Inferior parietal cortex (tissue), 1 donor: ENCODE measurements around the gene FAM227B.
A peak's percentile ranks its signal among the peaks of the same experiment; 100 is the strongest.
"Not testable (repeated sequence)": the region's sequence is repeated elsewhere in the genome, so short reads cannot be mapped to it uniquely, and the experiment has no call there.

ENCODE experiments used
- DNase-seq: peaks from one replicate; pipeline ENCODE4 v3.0.0-alpha.2; 2016; ENCODE audit errors: extremely low spot score

Gene FAM227B

DNA sequence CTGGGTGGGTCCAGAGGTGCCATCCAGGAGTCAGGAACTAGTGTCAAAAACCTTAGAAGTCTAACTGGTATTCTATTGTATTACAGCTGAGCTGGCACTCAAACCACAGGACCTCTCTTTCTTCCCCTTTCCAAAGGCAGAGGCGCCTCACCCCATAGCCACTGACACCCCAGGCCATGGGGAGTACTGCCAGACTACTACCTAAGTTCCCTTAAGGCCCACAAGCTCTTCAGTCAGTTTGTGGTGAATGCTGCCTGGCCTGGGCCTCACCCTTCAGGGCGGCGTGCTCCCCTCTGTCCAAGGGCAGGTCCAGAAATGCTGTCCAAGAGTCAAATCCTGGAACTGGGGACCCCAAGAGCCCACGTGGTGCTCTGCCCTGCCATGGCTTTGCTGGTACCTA is 240.6 kb downstream of the FAM227B start:
- no peak for DNase-seq

DNA sequence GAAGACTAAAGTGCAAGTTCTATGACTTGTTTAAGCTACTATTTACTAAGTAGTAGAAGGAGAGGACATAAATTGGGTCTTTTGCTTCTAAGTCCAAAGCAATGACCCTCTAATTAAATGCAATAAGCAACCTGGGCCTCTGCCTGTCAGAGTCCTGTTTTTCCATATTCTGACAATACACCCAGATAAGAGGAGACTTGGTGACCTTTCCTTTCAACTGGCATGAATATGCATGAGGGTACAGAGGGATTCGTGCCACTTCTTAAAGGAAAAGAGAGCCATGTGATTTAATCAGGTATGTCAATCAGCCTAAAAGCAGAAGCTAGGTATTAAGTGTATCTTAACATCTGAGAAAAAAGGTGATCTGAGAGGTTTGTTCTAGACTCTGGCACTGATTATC is 248.3 kb downstream of the FAM227B start:
- no peak for DNase-seq

DNA sequence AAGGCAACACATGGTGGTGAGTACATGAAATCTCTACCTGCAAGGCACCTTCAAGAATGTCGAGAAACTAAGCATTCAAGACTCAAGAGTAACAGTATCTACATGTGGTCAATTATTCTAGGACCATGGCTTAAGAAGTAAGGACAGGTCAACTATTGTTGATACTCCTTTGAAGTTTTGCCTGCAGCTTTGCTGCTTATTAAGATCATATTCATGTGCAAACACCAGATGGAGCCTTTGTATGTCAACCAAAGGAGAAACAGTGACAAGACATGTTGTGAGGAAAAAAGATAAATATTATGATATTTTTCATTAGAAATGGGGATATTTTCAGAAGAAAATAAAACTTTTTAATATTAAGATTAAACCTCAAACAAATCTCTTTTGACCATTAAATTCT is 249.8 kb downstream of the FAM227B start:
- peak; percentile 3 for DNase-seq

DNA sequence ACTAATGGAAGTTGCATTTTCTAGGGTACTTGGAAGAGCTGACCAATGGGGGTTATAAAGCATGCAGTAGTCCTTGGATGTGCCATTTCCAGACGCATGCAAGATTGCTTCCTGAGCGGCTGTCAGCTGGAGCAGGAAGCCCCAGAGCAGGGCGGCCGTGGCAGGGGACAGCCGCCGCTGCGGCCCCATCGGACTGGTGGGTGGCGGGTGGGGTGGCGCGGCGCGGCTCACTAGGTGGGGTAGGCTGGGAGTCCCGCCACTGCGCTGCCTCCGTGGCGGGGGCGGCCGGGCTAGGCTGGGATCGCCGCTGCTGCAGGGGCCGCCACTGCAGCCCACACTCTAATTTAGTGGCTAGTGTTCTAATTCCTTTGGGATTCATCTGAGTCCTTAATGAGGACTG is 254.1 kb downstream of the FAM227B start:
- DNase-seq, result no peak

DNA sequence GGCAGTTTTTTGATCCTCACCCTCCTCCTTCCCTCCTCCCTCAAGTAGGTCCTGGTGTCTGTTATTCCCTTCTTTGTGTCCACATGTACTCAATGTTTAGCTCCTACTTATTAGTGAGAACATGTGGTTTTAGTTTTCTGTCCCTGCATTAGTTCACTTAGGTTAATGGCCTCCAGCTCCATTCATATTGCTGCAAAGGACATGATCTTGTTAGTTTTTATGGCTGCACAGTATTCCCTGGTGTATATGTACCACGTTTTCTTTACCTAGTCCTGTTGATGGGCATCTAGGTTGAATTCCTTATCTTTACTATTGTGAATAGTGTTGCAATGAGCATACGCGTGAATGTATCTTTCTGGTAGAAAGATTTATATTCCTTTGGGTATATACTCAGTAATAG is 259.2 kb downstream of the FAM227B start:
- no peak for DNase-seq

DNA sequence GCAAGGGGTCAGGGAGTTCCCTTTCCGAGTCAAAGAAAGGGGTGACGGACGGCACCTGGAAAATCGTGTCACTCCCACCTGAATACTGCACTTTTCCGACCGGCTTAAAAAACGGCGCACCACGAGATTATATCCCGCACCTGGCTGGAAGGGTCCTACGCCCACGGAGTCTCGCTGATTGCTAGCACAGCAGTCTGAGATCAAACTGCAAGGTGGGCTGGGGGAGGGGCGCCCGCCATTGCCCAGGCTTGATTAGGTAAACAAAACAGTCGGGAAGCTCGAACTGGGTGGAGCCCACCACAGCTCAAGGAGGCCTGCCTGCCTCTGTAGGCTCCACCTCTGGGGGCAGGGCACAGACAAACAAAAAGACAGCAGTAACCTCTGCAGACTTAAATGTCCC is 266.2 kb downstream of the FAM227B start:
- DNase-seq, result not testable (repeated sequence)

DNA sequence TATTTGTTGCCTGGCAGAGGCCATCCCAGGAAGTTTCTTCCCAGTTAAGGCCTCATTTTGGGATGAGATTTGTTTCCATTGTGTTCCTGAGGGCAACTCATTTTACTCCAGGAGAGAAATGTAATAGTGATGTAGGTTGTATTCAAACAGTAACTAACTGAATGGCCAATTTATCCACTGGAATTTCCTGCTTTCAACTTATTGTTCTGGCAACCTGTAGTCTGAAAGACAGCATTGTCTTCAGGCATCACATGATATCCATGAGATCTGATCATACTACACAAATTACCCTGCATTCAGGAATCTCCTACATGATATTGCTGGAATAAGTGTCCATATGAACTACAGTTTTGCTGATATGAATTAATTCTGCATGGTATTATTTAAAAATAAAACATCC is 277.1 kb downstream of the FAM227B start:
- DNase-seq, result no peak

DNA sequence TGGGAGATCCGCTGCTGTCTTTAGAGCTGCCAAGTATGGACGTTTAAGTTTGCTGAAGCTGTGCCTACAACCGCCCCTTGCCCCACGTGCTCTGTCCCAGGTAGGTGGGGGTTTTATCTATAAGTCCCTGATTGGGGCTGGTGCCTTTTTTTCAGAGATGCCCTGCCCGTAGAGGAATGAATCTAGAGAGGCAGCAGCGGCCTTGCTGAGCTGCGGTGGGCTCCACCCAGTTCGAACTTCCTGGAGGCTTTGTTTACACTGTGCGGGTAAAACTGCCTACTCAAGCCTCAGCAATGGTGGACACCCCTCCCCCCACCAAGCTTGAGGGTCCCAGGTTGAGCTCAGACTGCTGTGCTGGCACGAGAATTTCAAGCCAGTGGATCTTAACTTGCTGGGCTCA is 281.0 kb downstream of the FAM227B start:
- DNase-seq, result no peak

DNA sequence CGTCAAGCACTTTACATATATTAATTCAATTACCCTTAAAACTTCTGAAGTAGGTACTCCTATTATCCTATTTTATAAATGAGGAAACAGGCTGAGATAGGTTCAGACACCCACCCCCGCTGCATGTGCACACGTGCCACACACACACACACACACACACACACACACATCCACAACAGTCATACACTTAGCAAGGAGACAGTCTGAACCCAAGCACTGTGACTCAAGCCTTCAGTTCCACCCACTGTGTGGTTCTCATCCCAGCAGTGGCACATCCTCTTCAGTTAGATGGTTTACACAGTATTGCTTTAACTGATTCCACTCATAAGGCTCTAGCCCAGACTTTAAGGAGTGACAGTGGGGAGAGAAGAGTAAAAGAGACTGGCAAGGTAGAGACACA is 288.7 kb downstream of the FAM227B start:
- no peak for DNase-seq

DNA sequence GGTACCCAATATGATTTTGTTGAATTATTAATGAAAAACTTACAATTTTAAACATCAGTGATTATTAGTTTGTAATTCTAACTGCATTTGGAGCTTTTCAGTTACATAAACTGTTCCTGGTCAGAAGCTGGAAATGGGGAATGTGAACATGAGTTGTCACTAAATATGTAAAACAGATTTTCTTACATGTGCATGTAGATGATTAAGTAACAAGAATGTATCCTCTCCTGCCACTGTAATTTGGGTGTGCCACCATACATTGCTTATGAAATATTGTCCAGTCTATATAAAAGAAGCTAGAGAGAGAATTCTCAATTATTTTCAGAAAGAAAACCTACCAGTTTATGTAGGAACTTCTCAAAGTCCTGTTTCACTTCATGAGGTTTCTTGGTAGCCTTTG is 289.2 kb downstream of the FAM227B start:
- no peak for DNase-seq

DNA sequence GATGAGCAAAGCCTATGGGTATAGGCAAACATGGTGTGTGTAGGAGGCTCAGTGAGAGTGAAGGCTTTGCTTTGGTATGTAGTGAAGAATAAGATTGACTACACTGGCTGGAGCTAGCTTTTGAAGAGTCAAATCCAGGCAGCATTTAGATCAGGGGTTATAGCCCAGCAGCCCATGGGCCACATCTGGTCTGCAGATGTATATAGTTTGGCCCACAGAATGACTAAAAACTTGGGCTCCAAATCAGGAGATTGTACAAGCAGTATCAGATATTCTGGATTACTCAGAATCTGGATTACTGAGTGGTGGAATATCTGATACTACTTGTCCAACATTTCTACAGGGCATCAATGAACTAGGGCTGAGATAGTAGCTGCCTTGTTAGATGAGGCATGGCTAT is 290.5 kb downstream of the FAM227B start:
- no peak for DNase-seq

DNA sequence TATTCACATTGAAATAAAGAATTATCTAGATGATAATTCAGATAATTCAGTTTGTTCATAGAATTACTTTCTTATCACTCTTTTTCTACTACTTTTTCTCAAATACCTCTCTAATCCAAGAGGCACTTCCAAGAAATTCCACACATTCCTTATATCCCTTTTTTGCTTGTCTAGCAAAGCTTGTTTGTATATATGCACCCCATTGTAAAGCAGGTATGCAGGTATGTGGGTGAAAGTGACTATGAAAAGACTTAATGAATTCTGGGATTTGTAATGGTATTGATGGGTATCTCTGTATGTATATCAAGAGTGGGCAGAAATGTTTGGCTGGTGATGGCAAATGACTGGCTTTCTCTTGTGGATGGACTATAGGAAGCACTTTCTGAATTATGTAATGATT is 291.7 kb downstream of the FAM227B start:
- no peak for DNase-seq

DNA sequence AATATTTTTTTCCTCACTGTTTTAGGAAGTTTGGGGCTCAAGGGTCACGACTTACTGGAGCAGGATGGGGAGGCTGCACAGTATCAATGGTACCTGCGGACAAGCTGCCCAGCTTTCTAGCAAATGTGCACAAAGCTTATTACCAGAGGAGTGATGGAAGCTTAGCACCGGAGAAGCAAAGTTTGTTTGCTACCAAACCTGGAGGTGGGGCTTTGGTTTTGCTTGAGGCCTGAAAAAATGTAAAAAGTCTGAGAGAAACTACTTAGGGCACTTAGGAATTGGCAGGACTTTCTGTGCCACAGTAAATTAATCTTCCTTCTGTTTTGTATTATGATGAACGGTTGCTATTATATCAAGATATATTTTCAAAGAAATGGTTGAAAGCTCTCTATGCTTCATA is 292.7 kb downstream of the FAM227B start:
- no peak for DNase-seq

DNA sequence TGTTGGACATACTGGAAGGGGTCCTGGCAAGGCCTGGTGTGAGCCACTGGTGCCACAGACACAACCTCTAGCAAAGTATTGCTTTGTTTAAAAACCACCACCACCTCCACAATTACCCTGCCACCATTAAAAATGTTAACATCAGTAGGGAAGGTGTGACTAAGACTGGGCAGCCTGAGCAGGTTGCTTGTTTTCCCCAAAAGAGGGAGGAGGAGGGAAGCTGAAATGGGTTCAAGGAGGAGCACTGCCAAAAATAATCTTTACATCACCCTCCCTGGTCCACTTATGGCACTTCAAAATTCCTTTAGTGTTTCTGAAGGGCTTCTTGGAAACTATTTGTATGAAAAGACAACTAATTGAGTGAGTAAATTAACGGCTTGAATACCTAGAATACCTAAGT is 297.4 kb downstream of the FAM227B start:
- DNase-seq, result no peak

DNA sequence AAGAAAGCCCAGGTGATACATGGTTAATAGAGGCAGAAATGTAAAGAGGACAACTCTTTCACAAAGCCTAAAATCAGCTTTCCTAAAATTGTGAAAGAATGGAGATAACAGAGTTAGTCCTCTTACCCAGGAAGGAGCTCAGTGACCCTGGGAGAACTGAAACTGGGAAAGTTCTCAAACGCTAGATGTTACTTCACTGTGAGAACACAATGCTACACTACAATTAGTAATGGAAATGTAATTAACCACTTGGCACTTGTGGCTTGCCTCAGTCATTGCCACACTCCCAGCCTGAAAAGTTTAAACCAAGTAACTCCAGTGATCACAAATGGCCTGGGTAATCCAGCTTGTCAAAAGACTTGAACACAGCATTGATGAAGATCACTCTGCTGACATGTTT is 300.3 kb downstream of the FAM227B start:
- no peak for DNase-seq

DNA sequence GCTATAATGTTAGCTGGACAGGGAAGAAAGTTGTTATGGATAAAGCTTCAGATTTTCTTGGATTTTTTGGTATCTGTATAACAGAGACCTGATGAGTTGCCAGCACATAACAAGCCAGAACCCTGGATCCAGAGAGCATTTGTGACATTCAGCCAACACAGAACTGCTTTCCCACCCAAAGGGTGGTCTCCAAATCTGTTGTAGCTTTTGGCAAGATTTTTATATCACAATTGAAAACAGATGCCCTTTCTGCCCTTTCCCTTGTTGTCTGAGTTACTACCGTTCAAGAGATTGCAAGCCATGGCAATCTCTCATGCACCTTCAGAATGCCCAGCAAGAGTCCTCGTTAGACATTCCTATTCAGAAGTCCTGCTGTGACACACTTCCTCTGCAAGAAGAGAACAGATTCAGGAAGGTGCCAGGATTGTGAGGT is 305.2 kb downstream of the FAM227B start:
- DNase-seq, result no peak

DNA sequence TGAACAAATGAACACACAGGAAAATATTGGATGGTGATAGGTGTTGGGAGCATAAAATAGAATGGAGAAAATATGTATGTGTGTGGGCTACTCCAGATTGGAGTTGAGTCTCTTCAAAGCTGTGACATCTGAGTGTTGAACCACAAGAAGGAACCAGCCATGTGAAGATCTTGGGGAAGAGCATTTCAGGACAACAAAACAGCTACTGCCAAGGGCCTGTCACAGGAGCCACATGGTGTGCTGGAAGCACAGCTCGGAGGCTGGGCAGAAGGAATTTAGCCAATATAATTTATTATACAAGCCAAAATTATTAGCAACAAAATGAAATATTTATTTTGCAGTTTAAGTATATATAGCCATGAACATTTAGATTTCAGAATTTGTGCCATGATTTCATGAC is 305.9 kb downstream of the FAM227B start:
- DNase-seq, result no peak

DNA sequence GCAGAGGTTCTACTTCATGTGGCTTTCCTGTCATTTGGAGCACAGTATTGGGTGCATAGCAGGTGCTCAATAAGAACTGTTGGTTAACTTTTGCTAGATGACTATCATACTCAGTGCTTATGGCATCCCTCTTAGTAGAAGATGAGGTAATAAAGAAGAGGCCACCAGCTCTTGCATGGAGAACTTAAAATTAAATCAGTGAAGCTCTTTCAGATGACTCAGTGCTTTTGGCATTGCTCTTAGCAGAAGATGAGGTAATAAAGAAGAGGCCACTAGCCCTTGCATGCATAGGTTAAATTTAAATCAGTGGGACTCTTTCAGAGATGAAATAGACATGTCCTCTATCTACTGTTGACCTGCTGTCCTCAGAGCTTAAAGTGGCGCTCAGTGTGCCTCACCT is 307.0 kb downstream of the FAM227B start:
- no peak for DNase-seq

DNA sequence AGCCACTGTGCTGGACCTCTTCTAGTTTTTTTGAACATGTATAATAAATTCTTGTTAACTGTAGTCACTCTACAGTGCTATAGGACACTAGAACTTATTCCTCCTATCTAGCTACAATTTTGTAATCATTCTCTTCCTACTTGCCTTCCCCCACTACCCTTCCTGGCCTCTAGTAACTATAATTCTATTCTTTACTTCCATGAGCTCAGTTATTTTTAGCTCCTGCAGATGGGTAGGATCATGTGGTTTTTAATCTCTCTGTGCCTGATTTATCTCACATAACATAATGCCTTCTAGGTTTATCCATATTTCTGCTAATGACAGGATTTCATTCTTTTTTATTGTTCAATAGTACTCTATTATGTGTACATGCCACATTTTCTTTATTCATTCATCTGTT is 310.7 kb downstream of the FAM227B start:
- no peak for DNase-seq

DNA sequence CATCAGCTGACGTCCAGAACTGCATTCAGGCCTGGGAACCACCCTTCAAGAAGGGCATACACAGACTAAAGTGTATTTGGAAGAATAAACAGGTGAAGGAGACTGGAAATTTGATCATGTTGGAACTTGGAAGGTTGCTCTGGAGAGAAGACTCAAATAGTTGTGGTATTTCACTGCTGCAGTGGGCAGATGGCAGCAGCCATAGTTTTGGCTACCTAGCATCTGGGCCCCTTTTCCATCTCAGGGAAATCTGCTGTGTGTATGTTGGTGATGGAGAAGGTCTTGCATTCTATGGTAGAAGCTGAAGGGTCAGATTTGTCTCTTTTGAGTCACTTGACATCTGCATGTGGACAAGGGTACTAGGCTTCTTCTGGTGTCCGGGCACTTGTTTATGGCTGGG is 311.9 kb downstream of the FAM227B start:
- no peak for DNase-seq

DNA sequence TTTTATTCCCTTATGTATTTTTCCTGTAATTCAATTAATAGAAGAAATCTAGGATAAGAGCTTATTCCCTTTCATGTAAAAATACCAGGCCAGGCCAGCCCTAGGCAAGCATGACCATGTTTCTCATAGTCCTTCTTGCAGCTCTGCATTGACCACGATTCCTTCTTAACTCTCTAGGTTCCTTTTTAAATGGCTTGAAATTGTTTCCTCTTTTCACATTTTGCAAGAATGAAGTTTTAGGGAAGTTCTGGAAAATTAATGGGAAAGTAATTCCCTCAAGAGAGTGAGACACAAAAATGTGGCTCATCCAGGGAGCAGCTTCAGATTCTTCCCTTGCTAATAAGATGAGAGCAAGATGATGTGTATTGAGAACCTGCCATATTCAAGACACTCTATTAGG is 314.1 kb downstream of the FAM227B start:
- DNase-seq, result no peak

DNA sequence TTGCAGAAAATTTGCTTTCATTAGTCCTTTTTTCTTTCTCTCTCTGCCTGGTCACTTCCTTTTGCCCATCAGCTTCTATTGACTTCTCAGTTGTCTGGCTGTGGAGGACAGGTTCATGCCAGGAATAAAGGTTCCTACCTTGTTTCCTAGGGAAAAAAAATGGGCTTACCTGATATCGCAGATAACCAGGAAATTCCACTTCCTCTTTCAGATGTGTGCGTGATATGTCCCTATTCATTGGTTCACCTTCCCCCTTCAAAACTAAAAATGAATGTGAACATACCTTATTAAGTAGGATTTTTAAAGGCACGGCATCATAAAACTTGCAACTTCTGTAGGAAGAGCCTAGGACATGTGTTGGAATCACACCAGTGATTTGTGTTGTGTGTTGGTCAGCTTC is 317.6 kb downstream of the FAM227B start:
- DNase-seq, result no peak

DNA sequence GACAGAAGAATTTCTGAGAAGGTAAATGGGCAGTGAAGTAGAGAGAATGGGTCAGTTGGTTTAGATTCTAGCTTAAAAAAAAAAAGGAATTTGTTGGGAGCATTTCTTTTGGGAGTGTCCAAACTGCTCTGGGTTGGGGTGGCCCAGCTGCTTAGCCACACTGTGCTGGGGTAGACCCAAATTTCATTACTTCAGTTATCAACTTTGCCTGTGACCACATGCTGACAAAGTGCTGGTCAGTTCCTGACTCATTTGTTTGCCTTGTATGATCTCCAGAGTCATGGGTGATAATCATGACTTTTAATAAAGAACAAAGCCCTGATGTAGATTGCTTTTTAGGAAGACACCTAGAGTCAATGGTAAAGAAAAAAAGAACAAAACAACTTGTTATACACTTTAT is 319.1 kb downstream of the FAM227B start:
- no peak for DNase-seq

DNA sequence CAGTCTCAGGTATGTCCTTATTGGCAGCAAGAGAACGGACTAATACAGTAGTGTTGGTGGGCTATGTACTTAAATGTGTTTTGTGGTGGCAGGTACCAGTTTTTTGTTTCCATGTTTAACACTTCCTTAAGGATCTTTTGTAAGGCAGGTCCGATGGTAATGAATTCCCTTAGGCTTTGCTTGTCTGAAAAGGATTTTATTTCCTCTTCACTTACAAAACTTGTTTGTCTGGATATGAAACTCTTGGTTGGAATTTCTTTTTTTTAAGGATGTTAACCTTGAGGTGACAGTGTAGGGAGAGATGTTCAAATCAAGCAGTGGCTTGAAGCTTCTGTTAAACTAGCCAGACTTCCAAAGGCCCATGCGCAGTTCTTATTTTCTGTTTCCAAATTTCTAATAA is 319.8 kb downstream of the FAM227B start:
- DNase-seq, result no peak

DNA sequence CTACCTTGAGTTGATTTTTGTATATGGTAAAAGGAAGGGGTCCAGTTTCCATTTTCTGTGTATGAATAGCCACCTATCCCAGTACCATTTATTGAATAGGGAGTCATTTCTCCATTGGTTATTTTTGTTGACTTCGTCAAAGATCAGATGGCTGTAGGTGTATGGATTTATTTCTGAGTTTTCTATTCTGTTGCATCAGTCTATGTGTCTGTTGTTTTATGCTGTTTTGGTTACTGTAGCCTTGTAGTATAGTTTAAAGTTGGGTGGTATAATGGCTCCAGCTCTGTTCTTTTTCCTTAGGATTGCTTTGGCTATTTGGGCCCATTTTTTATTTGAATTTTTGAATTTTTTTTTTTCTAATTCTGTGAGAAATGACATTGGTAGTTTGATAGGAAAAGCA is 323.0 kb downstream of the FAM227B start:
- no peak for DNase-seq
